HUES6 (cell line): ENCODE results near the gene MORN5.

Experiments used
- H3K27ac ChIP-seq: 2 replicates; pipeline ENCODE4 v1.7.0; 2013; ENCODE audit warnings: low read depth, mild to moderate bottlenecking, low read length, inconsistent platforms
- H3K27me3 ChIP-seq: 2 replicates; pipeline ENCODE4 v1.6.1; 2013; ENCODE audit warnings: low read length; ENCODE audit not compliant: control insufficient read depth, insufficient read depth
- H3K36me3 ChIP-seq: 2 replicates; pipeline ENCODE4 v1.6.1; 2013; ENCODE audit warnings: low read length; ENCODE audit not compliant: control insufficient read depth, insufficient read depth
- H3K4me1 ChIP-seq: 2 replicates; pipeline ENCODE4 v1.6.1; 2013; ENCODE audit warnings: low read length; ENCODE audit not compliant: control insufficient read depth, insufficient read depth
- H3K4me3 ChIP-seq: 2 replicates; pipeline ENCODE4 v1.5.1; 2013; ENCODE audit warnings: low read depth, low read length
- H3K9ac ChIP-seq: one replicate; pipeline ENCODE4 v1.6.1; 2013; ENCODE audit warnings: mild to moderate bottlenecking, low read length
- H3K9me3 ChIP-seq: 2 replicates; pipeline ENCODE4 v1.6.1; 2013; ENCODE audit warnings: low read depth, low read length; ENCODE audit not compliant: control insufficient read depth, insufficient read depth

MORN5 gene

DNA sequence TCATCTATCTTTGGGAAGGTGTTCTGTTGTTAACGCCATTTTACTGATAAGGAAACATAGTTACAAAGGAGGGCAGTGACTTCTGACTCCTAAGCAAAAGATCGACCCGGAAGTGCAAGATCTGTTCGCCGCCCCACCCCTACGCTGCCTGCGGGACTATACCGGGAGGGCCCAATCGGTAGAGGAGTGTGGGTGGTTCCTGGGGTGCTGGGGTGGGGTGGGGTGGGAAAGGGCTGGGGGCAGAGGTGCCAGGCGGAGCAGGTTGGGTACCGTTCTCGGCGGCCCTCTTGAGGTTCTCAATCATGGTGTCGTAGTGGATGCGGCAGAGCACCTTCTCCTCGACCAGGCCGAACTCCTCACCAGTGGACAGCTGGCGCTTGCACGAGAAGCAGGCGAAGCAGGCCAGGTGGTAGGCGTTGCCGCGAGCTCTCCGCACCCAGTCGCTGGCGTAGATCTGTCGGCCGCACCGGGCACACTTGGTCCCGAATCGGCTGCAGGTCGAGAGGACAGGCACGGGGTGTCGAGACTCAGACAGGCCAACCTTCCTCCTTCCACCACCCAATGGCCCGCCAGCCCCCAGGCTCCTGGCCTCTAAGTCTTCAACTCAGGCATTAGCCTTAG lies 57.2 kb downstream of the MORN5 start:
- 0 out of 2 replicates have a peak overlapping the region, but pooled peaks have one; percentile 5 for H3K4me3 ChIP-seq
- H3K4me1 ChIP-seq, result peaks cover 38% of the 10 kb centered on the region
- H3K27me3 ChIP-seq, result peaks cover 99% of the 10 kb centered on the region
- H3K9me3 ChIP-seq, result no peaks in the 10 kb centered on the region
- no peaks in the 10 kb centered on the region for H3K36me3 ChIP-seq
- H3K27ac ChIP-seq, result no peak overlapping the region
- no peak overlapping the region for H3K9ac ChIP-seq

DNA sequence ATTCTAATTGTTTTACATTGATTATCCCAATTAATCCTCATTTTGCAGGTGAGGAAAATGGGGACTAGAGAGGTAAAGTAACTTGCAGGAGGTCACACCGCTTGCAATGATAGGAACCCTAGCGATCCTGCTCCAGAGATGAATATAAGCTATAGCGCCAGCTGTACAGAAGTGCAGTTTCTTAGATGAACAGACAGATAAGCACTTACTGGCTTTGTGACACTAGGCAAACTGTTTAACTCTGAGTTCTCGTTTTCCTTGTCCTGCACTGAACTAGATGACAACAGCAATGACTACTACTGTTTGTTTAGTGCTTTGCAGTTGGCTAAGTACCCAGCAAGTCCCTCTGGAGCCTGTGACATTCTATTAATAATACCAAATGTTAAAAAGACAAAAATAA lies 57.9 kb downstream of the MORN5 start:
- Histone ChIP-seq H3K4me1 (peaks cover 40% of the 10 kb centered on the region), H3K9me3 (no peaks in the 10 kb centered on the region), H3K27me3 (peaks cover 99% of the 10 kb centered on the region), H3K9ac (no peak overlapping the region), H3K36me3 (no peaks in the 10 kb centered on the region), H3K27ac (no peak overlapping the region), H3K4me3 (no peak overlapping the region)

DNA sequence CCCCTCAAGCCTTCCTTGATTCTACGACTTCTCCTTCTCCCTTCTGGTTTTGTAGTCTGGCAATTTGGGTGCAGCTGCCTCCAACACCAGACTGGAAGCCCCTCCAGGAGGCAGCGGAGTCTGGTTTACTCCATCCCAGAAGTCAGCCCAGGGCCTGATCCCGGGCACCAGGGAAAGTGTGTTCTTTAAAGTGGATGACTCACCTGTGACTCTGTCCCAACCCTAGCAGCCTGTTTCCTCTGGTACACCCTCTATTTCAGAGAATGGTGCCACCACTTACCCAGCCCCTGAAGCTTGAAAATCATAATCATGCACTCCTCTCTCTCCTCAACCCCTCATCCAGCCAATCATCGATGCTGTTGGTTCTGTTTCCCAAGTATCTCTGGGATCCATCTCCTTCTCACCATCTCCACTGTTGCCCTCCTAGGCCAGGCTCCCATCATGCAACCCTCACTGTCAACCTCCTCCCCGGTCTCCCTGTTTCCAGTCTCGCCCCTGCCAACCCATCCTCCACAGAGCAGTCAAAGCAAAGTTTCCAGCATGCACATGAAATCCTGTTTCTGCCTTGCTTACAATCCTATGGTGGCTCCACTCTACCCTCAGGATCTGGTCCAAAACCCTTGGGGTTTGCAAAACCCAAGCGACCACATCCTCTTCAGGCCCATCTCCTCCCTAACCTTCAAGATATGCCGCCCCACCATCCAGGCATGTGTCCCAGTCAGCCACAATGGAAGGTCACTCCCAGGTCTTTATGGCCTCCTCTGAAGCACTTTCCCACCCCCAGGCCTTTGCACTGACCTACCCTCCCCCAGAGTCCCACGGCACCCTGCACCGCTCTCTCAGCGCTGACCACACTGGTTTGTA lies 58.6 kb downstream of the MORN5 start:
- Histone ChIP-seq H3K27ac (no peak overlapping the region), H3K4me1 (peaks cover 40% of the 10 kb centered on the region), H3K27me3 (peaks cover 99% of the 10 kb centered on the region), H3K4me3 (peak overlapping the region; percentile 61), H3K9me3 (no peaks in the 10 kb centered on the region), H3K36me3 (no peaks in the 10 kb centered on the region), H3K9ac (no peak overlapping the region)

DNA sequence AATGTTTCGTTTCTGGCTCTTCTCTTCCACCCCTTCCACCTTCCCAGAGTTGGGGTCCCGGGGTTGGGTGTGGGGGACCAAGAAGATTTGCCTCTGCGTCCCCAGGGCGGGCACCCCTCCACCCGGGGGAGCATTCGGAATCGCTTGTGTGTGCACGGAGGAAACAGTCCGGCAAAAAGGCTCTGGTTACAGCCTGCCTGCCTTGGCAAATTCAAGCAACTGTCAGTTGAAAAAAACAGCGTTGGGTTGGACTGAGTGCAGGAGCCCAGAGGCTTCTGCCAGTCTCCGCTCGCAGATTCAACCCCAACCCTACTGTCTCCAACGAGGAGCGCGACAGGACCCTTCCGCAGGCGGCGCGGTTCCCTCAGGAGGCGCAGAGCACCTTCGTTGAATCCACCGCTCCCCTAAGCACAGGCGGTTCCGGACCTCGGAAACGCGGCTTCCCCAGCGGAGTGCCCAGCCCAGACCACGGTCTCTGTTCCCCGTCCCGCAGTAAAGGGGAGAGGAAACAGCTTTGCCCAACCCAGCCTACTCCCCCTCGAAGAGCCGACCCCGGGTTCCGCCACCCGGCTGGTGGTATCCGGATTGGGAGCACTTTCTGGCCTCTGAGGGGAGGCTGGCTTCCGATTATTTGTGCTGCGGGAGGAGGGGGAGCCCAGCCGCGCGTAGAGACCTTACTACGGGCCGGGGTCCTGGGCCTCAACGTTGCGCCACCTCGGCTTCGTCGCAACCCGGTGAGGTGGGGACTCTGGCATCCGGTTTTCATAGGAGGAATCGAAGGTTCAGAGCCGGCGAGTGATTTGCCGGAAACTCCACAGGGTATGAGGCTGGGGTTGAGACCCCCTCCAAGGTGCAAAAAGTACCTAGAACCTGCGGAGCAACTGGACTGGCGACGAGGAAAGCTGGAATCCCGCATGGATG lies 59.5 kb downstream of the MORN5 start:
- Histone ChIP-seq H3K27ac (no peak overlapping the region), H3K9me3 (no peaks in the 10 kb centered on the region), H3K4me1 (peaks cover 40% of the 10 kb centered on the region), H3K4me3 (peak overlapping the region; percentile 61), H3K9ac (no peak overlapping the region), H3K27me3 (peaks cover 100% of the 10 kb centered on the region), H3K36me3 (no peaks in the 10 kb centered on the region)

DNA sequence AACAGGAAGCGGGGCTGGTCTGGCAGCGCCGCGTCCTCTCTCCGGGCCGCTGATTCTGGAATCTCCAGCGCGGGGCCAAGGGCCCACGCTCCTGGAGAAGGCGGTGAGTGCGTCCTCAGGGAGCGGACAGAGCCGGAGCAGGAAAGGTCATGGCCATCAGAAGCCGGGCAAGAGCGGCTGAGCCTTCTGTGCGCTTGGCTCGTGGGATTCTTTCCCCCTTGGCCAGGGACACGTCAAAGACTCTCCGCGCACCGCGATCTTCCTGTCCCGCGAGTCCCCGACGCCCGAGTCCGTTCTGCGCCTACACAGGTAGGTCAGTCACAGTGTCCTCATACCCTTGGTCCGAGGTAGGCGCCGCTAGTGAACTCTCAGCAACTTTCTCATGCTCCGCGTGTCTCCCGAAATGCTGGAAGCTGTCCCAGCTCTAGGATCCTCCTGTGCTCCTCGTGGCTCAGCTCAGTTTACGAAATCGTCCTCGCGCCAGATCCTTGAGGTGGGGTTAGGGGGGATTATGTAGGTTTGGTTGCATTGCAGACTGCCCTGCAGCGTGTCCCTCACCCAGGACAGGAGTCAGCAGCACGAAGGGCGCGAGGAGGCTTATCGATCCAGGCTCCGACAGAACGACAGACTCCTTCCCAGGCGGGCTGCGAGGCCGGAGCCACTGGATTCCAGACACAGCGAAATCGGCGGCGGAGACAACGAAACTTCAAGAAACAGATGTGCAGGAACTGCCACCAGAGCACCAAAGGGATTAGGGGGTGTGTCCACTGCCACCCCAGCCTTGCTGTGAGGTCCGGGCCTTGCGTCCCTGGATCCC lies 60.4 kb downstream of the MORN5 start:
- H3K9ac ChIP-seq, result no peak overlapping the region
- H3K9me3 ChIP-seq, result no peaks in the 10 kb centered on the region
- H3K4me1 ChIP-seq, result peaks cover 37% of the 10 kb centered on the region
- H3K4me3 ChIP-seq, result peak overlapping the region; percentile 61
- no peaks in the 10 kb centered on the region for H3K36me3 ChIP-seq
- no peak overlapping the region for H3K27ac ChIP-seq
- H3K27me3 ChIP-seq, result peaks cover 100% of the 10 kb centered on the region

DNA sequence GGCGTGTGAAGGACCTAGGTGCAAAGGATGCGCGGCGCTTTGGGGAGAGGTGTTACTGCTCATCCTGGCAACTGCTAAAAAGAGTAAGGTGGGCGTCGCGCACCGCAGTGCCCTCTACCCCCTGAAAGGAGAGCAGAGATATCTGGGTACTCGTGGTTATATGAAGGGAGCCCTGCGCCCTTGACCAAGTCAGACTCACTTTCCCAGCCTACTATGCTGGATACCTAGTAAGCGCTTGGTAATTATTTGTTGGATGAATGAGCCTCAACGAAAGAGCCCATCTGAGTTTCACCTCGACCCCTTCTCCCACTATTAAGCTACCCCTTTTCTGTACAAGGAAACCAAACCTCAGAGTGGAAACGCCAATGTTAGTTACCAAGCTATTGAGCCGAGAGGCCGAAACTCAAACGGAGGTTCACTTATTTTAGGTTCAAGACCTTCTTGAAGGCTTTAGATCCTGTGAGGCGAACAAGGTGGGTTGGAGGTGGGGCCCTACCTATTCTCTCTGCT lies 61.0 kb downstream of the MORN5 start:
- Histone ChIP-seq H3K27me3 (peaks cover 100% of the 10 kb centered on the region), H3K9ac (no peak overlapping the region), H3K9me3 (no peaks in the 10 kb centered on the region), H3K4me1 (peaks cover 37% of the 10 kb centered on the region), H3K4me3 (peak overlapping the region; percentile 61), H3K36me3 (no peaks in the 10 kb centered on the region), H3K27ac (no peak overlapping the region)

DNA sequence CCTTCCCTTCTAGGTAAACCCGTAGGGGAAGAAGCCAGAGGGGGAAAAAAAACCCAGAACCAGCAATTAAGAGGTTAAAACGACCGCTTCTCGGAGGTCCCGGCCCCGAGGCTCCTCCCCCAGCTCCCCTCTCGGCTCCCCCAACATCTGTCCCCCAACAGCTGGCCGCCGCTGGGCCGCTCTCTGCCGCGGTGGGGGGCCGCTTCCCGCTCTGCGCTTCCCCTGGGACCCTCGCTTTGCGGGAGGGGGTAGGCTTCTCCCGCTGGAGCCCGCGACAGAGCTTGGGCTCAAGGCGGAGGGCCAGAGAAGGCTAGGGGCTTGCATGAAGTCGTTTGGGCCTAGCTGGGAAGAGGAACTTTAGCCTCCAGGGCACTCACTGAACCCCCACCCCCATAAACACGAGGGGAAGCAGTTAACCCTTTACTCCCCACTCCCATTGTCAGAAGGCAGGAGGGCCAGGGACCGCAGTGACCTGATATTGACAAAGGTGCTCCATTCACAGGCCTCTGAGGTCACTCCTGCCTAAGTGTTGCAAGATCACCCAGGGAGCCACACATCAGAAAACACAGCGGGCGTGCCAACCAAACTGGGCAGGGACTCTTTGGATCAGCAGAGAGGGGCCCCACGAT lies 61.6 kb downstream of the MORN5 start:
- Histone ChIP-seq H3K27me3 (peaks cover 100% of the 10 kb centered on the region), H3K4me1 (peaks cover 37% of the 10 kb centered on the region), H3K9me3 (no peaks in the 10 kb centered on the region), H3K9ac (no peak overlapping the region), H3K4me3 (peak overlapping the region; percentile 61), H3K27ac (no peak overlapping the region), H3K36me3 (no peaks in the 10 kb centered on the region)

DNA sequence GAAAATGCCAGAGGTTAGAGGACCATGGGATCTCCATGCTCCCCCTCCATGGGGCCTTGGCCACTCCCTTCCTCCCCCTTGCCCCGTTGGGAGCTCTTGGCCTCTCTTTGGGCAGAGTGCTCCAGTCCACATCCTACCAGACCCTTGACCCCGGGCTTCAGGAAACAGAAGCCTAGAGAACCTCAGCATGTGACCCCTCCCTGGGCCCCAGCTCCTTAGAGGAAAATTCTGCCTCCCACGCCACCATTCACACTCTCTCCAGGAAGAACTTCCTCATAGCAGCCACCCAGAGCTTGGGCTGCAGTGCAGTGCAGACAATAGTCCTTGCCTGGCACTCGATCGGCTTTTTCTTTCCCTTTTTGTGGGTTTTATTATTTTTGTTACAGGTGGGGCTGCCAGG lies 63.1 kb downstream of the MORN5 start:
- Histone ChIP-seq H3K9me3 (no peaks in the 10 kb centered on the region), H3K9ac (no peak overlapping the region), H3K4me3 (no peak overlapping the region), H3K4me1 (peaks cover 48% of the 10 kb centered on the region), H3K27me3 (peaks cover 100% of the 10 kb centered on the region), H3K36me3 (no peaks in the 10 kb centered on the region), H3K27ac (no peak overlapping the region)

DNA sequence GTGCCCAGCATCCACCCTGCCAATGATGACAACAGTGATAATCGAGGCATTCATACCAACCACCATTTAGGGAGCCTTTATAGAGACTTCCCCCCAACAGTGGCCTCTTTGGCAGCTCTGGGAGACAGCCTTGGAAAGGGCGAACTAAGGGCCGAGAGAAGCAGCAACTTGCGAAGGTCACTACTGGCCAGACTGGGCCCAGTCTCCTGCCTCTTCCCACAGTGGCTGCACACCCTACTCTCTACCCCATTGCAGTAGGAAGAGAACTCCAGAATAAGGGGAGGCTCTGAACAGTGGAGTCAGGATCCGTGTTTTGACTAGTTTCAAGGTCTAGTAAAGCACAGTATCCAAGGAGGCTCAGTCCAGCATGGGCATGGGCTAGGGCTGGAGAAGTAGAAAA lies 63.7 kb downstream of the MORN5 start:
- Histone ChIP-seq H3K9me3 (no peaks in the 10 kb centered on the region), H3K27ac (no peak overlapping the region), H3K4me1 (peaks cover 46% of the 10 kb centered on the region), H3K36me3 (no peaks in the 10 kb centered on the region), H3K4me3 (no peak overlapping the region), H3K27me3 (peaks cover 100% of the 10 kb centered on the region), H3K9ac (no peak overlapping the region)
